Liver (tissue), 9 donors: ENCODE results near the gene BIRC3. TPM values are rescaled to one million over a fixed set of nuclear protein-coding genes. Genes with fewer than 3 reads are reported as not detected.

Experiments used
- DNase-seq: peaks from one replicate; pipeline ENCODE4 v3.0.0-alpha.2; 2017; ENCODE audit warnings: low spot score
- H3K27ac ChIP-seq, 2 donors: one replicate each; pipeline ENCODE4 v1.7.0; 2013; ENCODE audit warnings: inconsistent platforms in 2 of 2, low read length in 2 of 2, control low read depth in 1 of 2, low read depth in 1 of 2, mild to moderate bottlenecking in 1 of 2
- H3K27me3 ChIP-seq, 4 donors: one replicate each; pipeline versions ENCODE4 v1.6.1 to v1.7.0; 2013; ENCODE audit warnings: low read length in 3 of 4, inconsistent platforms in 1 of 4, mild to moderate bottlenecking in 1 of 4, moderate library complexity in 1 of 4; ENCODE audit not compliant: control insufficient read depth in 4 of 4, insufficient read depth in 4 of 4
- H3K36me3 ChIP-seq, 4 donors: one replicate each; pipeline versions ENCODE4 v1.6.1 to v1.7.0; 2013; ENCODE audit warnings: low read length in 3 of 4, mild to moderate bottlenecking in 3 of 4, low read depth in 1 of 4, moderate library complexity in 1 of 4; ENCODE audit not compliant: control insufficient read depth in 4 of 4, insufficient read depth in 3 of 4
- H3K4me1 ChIP-seq, 4 donors: one replicate each; pipeline versions ENCODE4 v1.6.1 to v1.7.0; 2013; ENCODE audit warnings: low read length in 3 of 4, mild to moderate bottlenecking in 3 of 4, moderate library complexity in 1 of 4; ENCODE audit not compliant: control insufficient read depth in 4 of 4, insufficient read depth in 4 of 4
- H3K4me3 ChIP-seq, 3 donors: one replicate each; pipeline versions ENCODE4 v1.6.1 to v1.7.0; 2013; ENCODE audit warnings: low read length in 3 of 3, control low read depth in 1 of 3, low read depth in 1 of 3, mild to moderate bottlenecking in 1 of 3
- H3K9ac ChIP-seq, 2 donors: one replicate each; pipeline ENCODE4 v1.7.0; 2013; ENCODE audit warnings: low read length in 2 of 2, mild to moderate bottlenecking in 2 of 2, moderate library complexity in 2 of 2, control low read depth in 1 of 2, low read depth in 1 of 2
- H3K9me3 ChIP-seq, 4 donors: one replicate each; pipeline versions ENCODE4 v1.6.1 to v1.7.0; 2013; ENCODE audit warnings: low read length in 3 of 4; ENCODE audit not compliant: control insufficient read depth in 4 of 4
- CTCF ChIP-seq: fragments of 150-350 bp; IDR thresholded peaks from 2 replicates; pipeline ENCODE4 v1.5.1; 2017; ENCODE audit warnings: improper control_type of control experiment, low read depth, low read length; ENCODE audit not compliant: missing input control
- EGR1 ChIP-seq, 2 donors: IDR thresholded peaks; 2 replicates each; pipeline ENCODE4 v1.6.1; 2016 to 2018; ENCODE audit warnings: antibody characterized with exemption in 2 of 2, low read depth in 2 of 2
- GABPA ChIP-seq, 2 donors: IDR thresholded peaks in 1 of 2; conservative IDR thresholded peaks in 1 of 2; 2 replicates each; pipeline ENCODE4 v1.6.1; 2016; ENCODE audit warnings: antibody characterized with exemption in 2 of 2, mild to moderate bottlenecking in 1 of 2, moderate library complexity in 1 of 2
- HNF4A ChIP-seq, 2 donors: conservative IDR thresholded peaks; 2 replicates each; pipeline ENCODE4 v1.6.1; 2016; ENCODE audit warnings: antibody characterized with exemption in 2 of 2, mild to moderate bottlenecking in 2 of 2
- HNF4G ChIP-seq: IDR thresholded peaks from 2 replicates; pipeline ENCODE4 v1.6.1; 2016; ENCODE audit warnings: antibody characterized with exemption
- JUND ChIP-seq, 2 donors: IDR thresholded peaks; 2 replicates each; pipeline ENCODE4 v1.6.1; 2016; ENCODE audit warnings: antibody characterized with exemption in 2 of 2
- NR2F2 ChIP-seq: IDR thresholded peaks from 2 replicates; pipeline ENCODE4 v1.6.1; 2016; ENCODE audit warnings: antibody characterized with exemption
- RAD21 ChIP-seq, 2 donors: IDR thresholded peaks; 2 replicates each; pipeline ENCODE4 v1.6.1; 2016; ENCODE audit warnings: antibody characterized with exemption in 2 of 2, mild to moderate bottlenecking in 2 of 2
- RXRA ChIP-seq, 2 donors: IDR thresholded peaks; 2 replicates each; pipeline ENCODE4 v1.6.1; 2017 to 2018; ENCODE audit warnings: antibody characterized with exemption in 2 of 2, mild to moderate bottlenecking in 1 of 2
- SP1 ChIP-seq: IDR thresholded peaks from 2 replicates; pipeline ENCODE4 v1.6.1; 2018; ENCODE audit warnings: antibody characterized with exemption, mild to moderate bottlenecking
- TAF1 ChIP-seq: conservative IDR thresholded peaks from 2 replicates; pipeline ENCODE4 v1.6.1; 2016; ENCODE audit warnings: antibody characterized with exemption, mild to moderate bottlenecking
- YY1 ChIP-seq: IDR thresholded peaks from 2 replicates; pipeline ENCODE4 v1.6.1; 2016; ENCODE audit warnings: antibody characterized with exemption, mild to moderate bottlenecking
- WGBS: extraction: QIAGEN DNeasy Blood & Tissue Kit; methylation state at CpG from one replicate; pipeline ENCODE4 v1.1.7; 2013; 5-methylcytosine and 5-hydroxymethylcytosine counted together
- polyA plus RNA-seq, 2 donors: library from polyadenylated mRNA; stranded (reverse) in 1 of 2; unstranded in 1 of 2; fragments of 200-250 nt in 1 of 2; fragments of >200 nt in 1 of 2; fragmentation: Nextera tagmentation in 1 of 2; extraction: Ambion mirVana in 1 of 2; gene quantifications; one replicate each; pipeline versions ENCODE4 v1.2.1 to v1.2.3, GENCODE V29; 2013 to 2015
- total RNA-seq, 2 donors: library from RNA; depleted of rRNA; stranded (reverse); fragments of >200 nt; gene quantifications; one replicate each; pipeline ENCODE4 v1.2.3, GENCODE V29; 2014
- TF ChIP-seq, protein P1 (sequence below): IDR thresholded peaks from 2 replicates; pipeline ENCODE4 v1.6.1; 2016; ENCODE audit warnings: antibody characterized with exemption, mild to moderate bottlenecking
- TF ChIP-seq, protein P2 (sequence below): IDR thresholded peaks from 2 replicates; pipeline ENCODE4 v1.6.1; 2016; ENCODE audit warnings: antibody characterized with exemption
- donor health status: healthy.
- donor health status: healthy.
- donor health status: healthy.
- donor health status: healthy.
- donor health status: healthy.

BIRC3 gene
- total and polyA plus RNA-seq, 4 donors = 1.4 to 8.1 (median 2.9) TPM

- H3K9ac ChIP-seq = no peak overlapping the region
Observed at GRCh38 chr11:102280245-102280833, 36.9 kb upstream of the BIRC3 start.

DNA sequence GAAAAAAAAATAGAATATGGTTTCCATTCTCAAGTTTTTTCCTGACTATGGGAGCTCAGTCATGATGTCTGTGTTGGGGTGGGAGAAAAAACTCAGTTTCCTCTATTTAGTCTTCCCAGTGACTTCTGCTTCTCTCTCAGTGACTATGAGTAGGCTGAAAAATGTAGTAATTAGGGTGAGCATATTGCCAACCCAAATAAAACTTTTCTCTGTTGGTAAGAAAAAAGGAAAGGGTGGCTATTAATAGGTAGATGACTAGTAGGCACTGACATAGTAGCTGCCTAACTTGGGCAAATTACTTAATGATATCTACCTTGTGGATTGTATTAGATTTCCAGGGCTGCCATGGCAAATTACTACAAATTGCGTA is 34.2 kb upstream of the BIRC3 start:
- Histone ChIP-seq H3K9ac (no peak overlapping the region), H3K4me1 (peaks cover 0 to 12% (median 0%) of the 10 kb centered on the region in 4 donors), H3K36me3 (no peaks in the 10 kb centered on the region), H3K27me3 (no peaks in the 10 kb centered on the region), H3K9me3 (no peaks in the 10 kb centered on the region), H3K27ac (no peak overlapping the region), H3K4me3 (no peak overlapping the region)
- DNase-seq = no peak
- TF ChIP-seq RAD21 (IDR thresholded peaks at IDR 0.05) = no peak
- TF ChIP-seq, protein P1, sequence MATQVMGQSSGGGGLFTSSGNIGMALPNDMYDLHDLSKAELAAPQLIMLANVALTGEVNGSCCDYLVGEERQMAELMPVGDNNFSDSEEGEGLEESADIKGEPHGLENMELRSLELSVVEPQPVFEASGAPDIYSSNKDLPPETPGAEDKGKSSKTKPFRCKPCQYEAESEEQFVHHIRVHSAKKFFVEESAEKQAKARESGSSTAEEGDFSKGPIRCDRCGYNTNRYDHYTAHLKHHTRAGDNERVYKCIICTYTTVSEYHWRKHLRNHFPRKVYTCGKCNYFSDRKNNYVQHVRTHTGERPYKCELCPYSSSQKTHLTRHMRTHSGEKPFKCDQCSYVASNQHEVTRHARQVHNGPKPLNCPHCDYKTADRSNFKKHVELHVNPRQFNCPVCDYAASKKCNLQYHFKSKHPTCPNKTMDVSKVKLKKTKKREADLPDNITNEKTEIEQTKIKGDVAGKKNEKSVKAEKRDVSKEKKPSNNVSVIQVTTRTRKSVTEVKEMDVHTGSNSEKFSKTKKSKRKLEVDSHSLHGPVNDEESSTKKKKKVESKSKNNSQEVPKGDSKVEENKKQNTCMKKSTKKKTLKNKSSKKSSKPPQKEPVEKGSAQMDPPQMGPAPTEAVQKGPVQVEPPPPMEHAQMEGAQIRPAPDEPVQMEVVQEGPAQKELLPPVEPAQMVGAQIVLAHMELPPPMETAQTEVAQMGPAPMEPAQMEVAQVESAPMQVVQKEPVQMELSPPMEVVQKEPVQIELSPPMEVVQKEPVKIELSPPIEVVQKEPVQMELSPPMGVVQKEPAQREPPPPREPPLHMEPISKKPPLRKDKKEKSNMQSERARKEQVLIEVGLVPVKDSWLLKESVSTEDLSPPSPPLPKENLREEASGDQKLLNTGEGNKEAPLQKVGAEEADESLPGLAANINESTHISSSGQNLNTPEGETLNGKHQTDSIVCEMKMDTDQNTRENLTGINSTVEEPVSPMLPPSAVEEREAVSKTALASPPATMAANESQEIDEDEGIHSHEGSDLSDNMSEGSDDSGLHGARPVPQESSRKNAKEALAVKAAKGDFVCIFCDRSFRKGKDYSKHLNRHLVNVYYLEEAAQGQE = no peak
- no peak for TF ChIP-seq TAF1
- WGBS = 100% methylated on average over 1 of the region's 1 CpG

More at GRCh38 chr11:102280245-102280833, 36.9 kb upstream of the BIRC3 start:
- TF ChIP-seq TAF1 (no peak), RXRA (IDR thresholded peaks at IDR 0.05) (no peak), HNF4G (no peak), JUND (IDR thresholded peaks at IDR 0.05) (no peak), CTCF (no peak), HNF4A (conservative IDR thresholded peaks at IDR 0.05) (no peak)
- Histone ChIP-seq H3K9me3 (no peaks in the 10 kb centered on the region), H3K27me3 (no peaks in the 10 kb centered on the region), H3K36me3 (no peaks in the 10 kb centered on the region), H3K4me1 (peaks cover 0 to 12% (median 0%) of the 10 kb centered on the region in 4 donors), H3K27ac (no peak overlapping the region), H3K4me3 (no peak overlapping the region)
- 91% methylated on average over 4 of the region's 4 CpGs for WGBS
- DNase-seq = no peak

- Histone ChIP-seq H3K4me3 (no peak overlapping the region), H3K27ac (no peak overlapping the region), H3K9ac (no peak overlapping the region), H3K27me3 (no peaks in the 10 kb centered on the region), H3K36me3 (no peaks in the 10 kb centered on the region), H3K4me1 (peaks cover 0 to 10% (median 0%) of the 10 kb centered on the region in 4 donors), H3K9me3 (no peaks in the 10 kb centered on the region)
- no peak for DNase-seq
- 83% methylated on average over 3 of the region's 3 CpGs for WGBS
- TF ChIP-seq SP1 (no peak), NR2F2 (no peak), CTCF (no peak), YY1 (no peak), JUND (IDR thresholded peaks at IDR 0.05) (no peak), GABPA (IDR thresholded peaks at IDR 0.05 in 1 of 2, conservative IDR thresholded peaks at IDR 0.05 in 1 of 2) (no peak), RAD21 (IDR thresholded peaks at IDR 0.05) (no peak), EGR1 (IDR thresholded peaks at IDR 0.05; ENCODE audit: low read depth in 2 of 2) (no peak)
- TF ChIP-seq, protein P2, sequence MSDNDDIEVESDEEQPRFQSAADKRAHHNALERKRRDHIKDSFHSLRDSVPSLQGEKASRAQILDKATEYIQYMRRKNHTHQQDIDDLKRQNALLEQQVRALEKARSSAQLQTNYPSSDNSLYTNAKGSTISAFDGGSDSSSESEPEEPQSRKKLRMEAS = no peak
- TF ChIP-seq, protein P1 = no peak
Observed at GRCh38 chr11:102284008-102284407, 33.3 kb upstream of the BIRC3 start.
